ENCODE data around the gene CDH13.

DNA sequence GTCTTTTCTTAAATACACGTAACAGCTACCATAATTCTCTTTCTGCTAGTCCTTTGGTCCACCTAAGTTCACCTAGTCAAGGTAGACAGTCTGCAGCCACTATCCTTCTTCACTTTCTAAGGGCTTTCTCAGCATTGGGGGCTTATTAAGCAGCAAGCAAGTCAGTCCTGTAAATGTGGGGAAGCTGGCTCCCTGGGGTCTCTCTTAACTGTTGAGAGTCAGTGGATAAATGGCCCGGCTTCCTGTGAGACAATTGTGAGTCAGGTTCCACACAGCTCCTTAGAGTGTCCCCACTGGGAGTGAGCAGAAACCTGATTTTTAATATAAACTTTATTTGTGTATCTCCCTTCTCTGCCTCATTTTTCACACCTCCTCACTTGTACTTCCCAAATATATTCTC is 132.1 kb downstream of the CDH13 start:
- TF ChIP-seq, protein P1, sequence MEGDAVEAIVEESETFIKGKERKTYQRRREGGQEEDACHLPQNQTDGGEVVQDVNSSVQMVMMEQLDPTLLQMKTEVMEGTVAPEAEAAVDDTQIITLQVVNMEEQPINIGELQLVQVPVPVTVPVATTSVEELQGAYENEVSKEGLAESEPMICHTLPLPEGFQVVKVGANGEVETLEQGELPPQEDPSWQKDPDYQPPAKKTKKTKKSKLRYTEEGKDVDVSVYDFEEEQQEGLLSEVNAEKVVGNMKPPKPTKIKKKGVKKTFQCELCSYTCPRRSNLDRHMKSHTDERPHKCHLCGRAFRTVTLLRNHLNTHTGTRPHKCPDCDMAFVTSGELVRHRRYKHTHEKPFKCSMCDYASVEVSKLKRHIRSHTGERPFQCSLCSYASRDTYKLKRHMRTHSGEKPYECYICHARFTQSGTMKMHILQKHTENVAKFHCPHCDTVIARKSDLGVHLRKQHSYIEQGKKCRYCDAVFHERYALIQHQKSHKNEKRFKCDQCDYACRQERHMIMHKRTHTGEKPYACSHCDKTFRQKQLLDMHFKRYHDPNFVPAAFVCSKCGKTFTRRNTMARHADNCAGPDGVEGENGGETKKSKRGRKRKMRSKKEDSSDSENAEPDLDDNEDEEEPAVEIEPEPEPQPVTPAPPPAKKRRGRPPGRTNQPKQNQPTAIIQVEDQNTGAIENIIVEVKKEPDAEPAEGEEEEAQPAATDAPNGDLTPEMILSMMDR (IDR thresholded peaks at IDR 0.05): no peak
- TF ChIP-seq POLR2A (IDR thresholded peaks at IDR 0.05): no peak

Measured in Peyer's patch (tissue), 4 donors.